Amniotic stem cell (primary cell): ENCODE data around the gene POU3F1.

Source experiments
- DNase-seq: peaks from one replicate; lab custom pipeline; 2025; lab: John Stamatoyannopoulos, UW

The POU3F1 gene

DNA sequence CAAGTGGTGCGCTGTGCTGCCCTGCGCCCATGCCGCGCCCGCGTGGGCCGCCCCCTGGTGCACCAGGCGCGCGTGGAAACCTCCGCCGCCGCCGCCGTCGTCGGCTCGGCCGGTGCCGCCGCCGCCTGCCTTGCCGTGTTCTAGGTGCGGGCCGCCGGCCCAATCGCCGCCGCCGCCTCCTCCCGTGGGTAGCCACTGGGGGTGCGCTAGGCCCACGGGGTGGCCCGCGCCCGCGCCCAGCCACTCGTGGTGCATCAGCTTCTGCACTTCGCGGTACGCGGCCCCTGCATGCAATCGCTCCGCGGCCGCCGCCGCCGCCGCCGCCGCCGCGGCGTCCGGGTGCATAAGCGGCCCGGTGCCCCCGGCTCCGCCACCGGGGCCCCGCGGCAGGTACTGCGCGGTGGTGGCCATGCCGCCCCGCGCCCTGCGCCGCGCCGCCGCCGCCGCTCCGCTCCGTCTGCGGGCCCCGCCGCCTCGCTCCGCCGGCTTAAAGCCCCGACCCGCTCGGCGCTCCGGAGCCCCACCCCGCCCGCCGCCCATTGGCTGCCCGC is at the start of gene POU3F1:
Gene POU3F1, minus strand, starts transcription at position 461 of the 551 bp plus-strand sequence. Its CDS starts 50 bp downstream, at position 411.
- no peak for DNase-seq

GRCh38 chr1:38095454-38095931 is 48.9 kb upstream of the POU3F1 start:
- no peak for DNase-seq

GRCh38 chr1:38094711-38095290 is 48.2 kb upstream of the POU3F1 start:
- no peak for DNase-seq

DNA sequence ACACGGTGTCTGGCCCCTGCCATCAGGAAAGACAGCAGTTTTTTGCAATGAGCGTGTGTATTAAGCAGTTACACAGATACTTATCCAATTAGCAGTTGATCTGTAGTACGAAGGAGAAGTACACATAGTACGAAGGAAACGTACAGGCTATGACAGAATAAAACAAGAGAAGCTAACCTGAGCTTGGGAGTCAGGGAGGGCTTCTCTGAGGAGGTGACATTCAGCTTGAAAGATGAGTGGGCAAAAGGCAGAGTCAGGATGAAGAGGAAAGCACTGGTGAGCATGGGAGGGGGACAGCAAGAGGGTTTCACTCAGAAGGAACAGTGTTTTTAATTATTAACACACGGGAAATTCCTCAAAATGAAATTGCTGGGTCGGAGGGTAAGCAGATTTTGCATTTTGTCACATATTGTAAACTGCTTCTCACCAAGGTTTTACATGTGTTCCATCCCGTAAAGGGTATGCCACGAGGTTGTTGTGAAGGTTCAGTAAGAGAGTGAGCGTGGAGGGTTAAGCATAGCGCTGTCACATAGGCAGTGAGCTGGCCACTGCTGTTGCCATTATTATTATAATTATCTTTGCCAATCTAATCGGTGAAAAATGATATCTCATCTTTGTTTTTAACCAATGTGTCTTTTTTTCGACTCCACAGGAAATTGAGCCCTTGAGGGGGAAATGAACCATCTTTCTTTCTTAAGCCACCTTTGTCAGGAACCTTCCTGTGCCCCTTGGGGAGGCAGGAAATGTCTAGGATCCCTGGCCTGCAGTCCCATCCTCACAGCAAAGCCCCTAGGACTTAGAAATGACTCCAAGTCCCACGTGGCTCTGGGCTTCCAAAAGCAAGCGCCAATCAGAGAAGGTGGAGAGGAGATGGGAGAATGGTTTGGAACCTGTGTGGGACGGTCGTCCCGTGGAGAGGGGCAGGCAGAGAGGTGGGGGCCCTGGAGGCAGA is 47.3 kb upstream of the POU3F1 start:
- no peak for DNase-seq

DNA sequence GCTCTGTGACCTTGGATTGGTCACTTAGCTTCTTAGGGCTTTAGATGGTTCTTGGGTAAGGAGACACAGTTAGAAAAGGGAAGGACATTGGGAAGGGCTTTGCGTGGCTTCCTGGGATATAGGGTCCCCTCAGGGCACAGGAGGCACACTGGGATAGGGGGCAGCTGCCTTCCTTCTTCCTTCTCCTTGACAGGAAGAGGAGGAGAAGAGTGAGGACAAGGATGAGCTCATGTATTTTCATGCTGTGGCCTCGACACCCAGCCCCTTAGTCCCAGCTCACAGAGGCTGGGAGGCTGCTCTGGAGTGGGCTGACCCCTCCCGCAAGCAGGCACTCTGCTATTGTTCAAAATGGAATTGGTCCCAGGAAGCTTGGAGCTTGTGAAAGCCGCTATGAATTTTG is 45.7 kb upstream of the POU3F1 start:
- no peak for DNase-seq

- DNase-seq, result no peak
Observed at GRCh38 chr1:38090796-38091195, 44.2 kb upstream of the POU3F1 start.

- no peak for DNase-seq
Observed at GRCh38 chr1:38089712-38090360, 43.2 kb upstream of the POU3F1 start.

DNA sequence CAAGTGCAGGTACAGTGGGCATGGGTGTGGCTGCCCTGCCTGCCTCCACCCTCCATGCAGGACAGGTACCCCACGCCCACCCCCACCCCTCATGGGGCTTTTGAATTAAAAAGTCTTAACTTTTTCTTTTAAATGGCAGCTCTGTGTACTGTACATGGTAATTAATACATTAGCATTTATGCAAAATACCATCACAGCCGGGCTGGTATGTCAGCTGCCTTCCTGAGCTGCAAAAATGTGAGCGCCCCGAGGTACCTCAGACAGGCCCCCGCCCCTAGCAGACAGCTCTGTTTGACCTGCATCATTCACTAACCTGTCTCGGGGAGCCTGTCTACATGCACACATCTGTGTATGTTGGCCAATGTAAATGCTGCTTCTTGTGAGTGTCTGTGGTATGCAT is 42.2 kb upstream of the POU3F1 start:
- no peak for DNase-seq

GRCh38 chr1:38088366-38088765 is 41.8 kb upstream of the POU3F1 start:
- no peak for DNase-seq

DNA sequence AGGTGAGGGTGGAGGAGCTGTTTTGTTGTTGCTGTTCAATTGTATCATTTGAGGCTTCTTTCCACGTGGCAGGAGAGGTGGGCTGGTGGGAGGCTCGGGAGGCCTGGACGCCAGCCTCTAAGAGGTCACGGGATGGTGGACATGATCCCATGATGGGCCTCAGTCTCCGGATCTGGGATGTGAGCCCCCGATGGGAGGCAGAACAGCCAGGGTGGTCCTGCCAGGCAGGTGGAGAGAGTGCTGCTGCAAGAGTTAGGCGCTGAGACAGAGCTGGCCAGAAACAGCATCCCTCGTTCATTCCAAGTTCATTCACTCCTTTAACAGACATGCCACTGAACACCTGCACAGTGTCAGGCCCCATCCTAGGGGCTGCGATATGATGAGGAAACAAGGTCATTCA is 41.1 kb upstream of the POU3F1 start:
- no peak for DNase-seq

DNA sequence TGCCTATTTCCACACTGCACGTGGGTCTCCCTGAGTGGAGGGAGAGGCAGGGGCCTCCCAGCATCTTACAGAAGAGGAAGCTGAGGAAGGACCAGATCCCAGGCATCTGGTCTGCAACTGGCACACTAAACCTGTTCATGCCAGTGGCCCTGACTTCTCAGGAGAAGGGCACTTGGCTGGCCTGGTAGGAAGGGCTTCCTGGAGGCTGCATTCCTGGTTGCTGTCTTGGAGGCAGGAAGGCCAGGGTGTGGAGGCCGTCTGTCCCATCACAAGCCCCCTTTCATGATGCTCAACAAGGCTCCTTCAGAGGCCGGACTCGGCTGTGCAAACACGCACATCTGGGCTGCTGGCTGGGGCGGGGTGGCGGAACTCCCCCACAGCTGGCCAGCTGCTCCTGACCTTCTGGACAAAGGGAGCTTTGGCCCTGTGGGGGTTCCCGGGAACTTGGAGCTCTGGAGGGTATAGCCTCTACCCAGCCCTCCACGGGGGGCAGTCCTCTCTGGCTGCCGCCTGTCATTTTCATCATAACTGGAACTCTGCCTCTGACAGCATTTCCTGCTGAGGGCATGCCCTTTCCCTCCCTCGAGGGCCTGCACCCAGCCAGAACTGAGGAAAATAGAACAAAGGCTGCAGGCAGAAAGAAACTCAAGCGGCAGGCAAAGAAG is 39.2 kb upstream of the POU3F1 start:
- DNase-seq, result no peak

DNA sequence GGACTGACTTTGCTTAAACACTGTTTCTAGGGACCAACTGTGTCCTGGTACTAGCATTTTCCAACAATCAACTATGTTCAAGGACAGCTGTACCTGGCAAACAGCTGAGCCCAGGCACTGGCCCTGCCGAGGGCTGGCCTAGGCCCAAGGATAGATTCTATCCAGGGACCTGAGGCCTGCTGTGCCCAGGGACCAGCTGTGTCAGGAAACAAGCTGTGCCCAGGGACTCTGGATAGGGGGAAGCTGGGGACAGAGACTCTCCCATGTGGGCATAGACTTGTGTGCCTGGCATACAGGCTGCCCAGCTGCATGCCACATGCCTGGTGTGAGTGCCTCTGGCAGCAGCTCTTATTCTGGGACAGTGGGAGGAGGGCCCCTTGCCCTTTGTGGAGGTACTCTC is 38.1 kb upstream of the POU3F1 start:
- no peak for DNase-seq

DNA sequence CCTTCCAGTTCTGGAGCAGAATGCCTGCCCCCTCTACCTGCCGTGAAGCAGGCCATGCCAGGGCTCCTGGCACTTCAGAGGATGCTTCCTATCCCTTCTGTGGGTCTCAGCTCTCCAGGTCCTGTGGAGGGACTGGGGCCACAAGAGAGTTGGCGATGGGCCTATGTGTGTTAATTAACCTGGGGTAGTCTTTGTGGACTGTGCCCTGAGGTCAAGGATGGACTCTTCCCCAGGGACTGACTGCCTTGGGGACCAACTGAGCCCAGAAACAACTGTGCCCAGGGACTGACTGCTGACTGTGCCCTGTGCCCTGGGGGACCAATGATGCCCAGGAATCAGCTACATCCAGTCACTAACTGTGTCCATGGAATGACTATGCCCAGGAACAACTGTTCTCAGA is 37.5 kb upstream of the POU3F1 start:
- DNase-seq, result no peak

DNA sequence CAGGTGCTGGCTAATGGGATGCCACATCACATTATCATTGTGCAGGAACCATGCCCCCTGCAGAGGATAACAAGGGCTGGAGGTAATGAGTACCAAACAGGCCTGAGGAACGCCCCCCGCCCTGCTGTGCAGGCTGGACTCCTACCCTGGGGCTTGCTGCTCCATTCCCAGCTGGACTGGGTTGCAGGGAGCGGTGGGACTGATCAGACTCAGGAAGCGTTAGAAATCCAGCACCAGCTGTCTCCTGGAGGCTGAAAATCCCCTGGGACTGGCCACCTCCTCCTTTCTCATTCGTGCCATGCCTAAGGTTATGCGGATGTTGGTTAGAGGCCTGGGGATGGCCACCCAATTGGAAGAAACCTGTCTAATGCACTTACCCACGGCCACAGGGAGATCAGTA is 36.9 kb upstream of the POU3F1 start:
- DNase-seq, result no peak

- DNase-seq, result no peak
Observed at GRCh38 chr1:38082769-38083263, 36.2 kb upstream of the POU3F1 start.

DNA sequence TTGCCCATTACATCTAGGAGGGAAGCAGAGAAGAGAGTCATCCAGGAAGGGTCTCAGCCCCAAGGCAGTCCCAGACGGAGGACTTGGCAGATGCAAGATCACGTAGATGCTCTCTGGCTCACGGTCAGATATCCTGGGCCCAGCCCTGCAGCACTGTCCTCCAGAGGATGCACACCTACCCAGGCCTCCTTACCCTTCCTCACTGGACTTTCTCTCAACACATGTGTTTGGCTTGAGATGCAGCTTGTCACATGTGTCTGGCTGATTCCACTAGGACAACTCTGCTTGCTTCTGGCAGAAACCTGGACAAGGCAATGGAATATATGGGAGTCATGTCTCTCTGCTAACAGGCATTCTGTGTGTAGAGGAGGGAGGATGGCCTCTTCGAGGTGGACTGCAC is 32.4 kb upstream of the POU3F1 start:
- no peak for DNase-seq

DNA sequence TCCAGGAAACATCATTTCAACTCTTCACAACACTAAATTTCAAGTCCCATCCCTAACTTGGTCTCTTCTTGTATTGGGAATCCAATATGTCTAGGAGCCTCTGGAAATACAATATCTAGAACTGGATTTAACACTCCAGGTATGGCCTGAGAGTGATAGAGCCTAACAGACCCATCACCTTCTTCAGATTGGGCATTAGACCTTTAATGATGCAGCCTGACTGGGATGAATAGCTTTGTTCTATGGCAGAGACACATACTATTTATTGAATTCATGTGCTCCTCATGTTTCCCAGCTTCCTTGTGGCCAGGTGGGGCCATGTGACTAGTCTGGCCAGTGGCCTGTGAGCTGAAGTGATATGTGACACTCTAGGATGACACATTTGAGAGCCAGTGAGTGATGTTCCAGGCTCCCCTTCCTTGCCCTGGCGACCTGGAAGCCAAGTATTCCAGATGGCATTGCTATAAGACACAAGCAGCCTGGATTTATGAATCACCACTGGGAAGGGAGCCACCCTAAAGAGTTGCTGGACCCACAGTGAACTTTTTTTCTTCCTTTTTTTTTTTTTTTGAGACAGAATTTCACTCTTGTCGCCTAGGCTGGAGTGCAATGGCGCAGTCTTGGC is 31.0 kb upstream of the POU3F1 start:
- DNase-seq, result no peak

DNA sequence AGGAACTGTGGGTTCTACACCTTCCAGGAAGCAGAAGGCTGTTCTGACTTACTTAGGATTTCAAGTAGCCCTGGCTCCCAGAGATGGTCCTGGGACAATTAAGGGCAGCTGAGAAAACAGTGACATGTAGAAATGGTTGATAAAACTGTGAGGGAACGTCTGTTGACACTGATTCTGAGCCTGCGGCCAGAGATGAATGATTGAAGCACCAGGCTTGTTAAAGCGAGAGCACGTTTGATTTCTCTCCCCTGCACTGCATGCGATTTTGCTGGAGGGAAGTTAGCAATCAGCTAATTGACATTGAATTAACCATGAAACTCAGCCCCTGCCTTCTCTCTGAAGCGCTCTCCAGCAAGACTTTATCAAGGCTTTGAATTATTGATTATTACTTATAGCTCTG is 29.9 kb upstream of the POU3F1 start:
- no peak for DNase-seq

- DNase-seq, result no peak
Observed at GRCh38 chr1:38076038-38076437, 29.4 kb upstream of the POU3F1 start.

- no peak for DNase-seq
Observed at GRCh38 chr1:38075191-38075590, 28.6 kb upstream of the POU3F1 start.

- no peak for DNase-seq
Observed at GRCh38 chr1:38074302-38074677, 27.7 kb upstream of the POU3F1 start.
